ENCODE measurements around the gene POLR2J2.
"Not testable (repeated sequence)": the region's sequence is repeated elsewhere in the genome, so short reads cannot be mapped to it uniquely, and the experiment has no call there.

POLR2J2 gene

GRCh38 chr7:102694008-102694407 lies 22.5 kb upstream of the POLR2J2 start:
- not testable (repeated sequence) for H3K9ac ChIP-seq (ENCODE audit: low read length); H3K9me3 ChIP-seq (ENCODE audit: control insufficient read depth, low read depth, low read length); H3K36me3 ChIP-seq (ENCODE audit: control insufficient read depth, low read depth, low read length); H3K4me1 ChIP-seq (ENCODE audit: control insufficient read depth, low read depth, low read length); H3K4me3 ChIP-seq (ENCODE audit: low read length); H3K27ac ChIP-seq (ENCODE audit: low read length); H3K27me3 ChIP-seq (ENCODE audit: control insufficient read depth, insufficient read depth, low read length)

GRCh38 chr7:102690602-102691001 lies 19.1 kb upstream of the POLR2J2 start:
- not testable (repeated sequence) for H3K9ac ChIP-seq (ENCODE audit: low read length); H3K27me3 ChIP-seq (ENCODE audit: control insufficient read depth, insufficient read depth, low read length); H3K4me1 ChIP-seq (ENCODE audit: control insufficient read depth, low read depth, low read length)

GRCh38 chr7:102689436-102690282 lies 18.2 kb upstream of the POLR2J2 start:
- not testable (repeated sequence) for H3K4me1 ChIP-seq (ENCODE audit: control insufficient read depth, low read depth, low read length); H3K36me3 ChIP-seq (ENCODE audit: control insufficient read depth, low read depth, low read length); H3K9ac ChIP-seq (ENCODE audit: low read length); H3K27me3 ChIP-seq (ENCODE audit: control insufficient read depth, insufficient read depth, low read length); H3K4me3 ChIP-seq (ENCODE audit: low read length); H3K9me3 ChIP-seq (ENCODE audit: control insufficient read depth, low read depth, low read length); H3K27ac ChIP-seq (ENCODE audit: low read length)

More at GRCh38 chr7:102690602-102691001, 19.1 kb upstream of the POLR2J2 start:
- H3K9me3 ChIP-seq (ENCODE audit: control insufficient read depth, low read depth, low read length); H3K27ac ChIP-seq (ENCODE audit: low read length); H3K4me3 ChIP-seq (ENCODE audit: low read length); H3K36me3 ChIP-seq (ENCODE audit: control insufficient read depth, low read depth, low read length): not testable (repeated sequence)

GRCh38 chr7:102688299-102689036 lies 17.0 kb upstream of the POLR2J2 start:
- H3K36me3 ChIP-seq (ENCODE audit: control insufficient read depth, low read depth, low read length); H3K4me3 ChIP-seq (ENCODE audit: low read length); H3K4me1 ChIP-seq (ENCODE audit: control insufficient read depth, low read depth, low read length); H3K27ac ChIP-seq (ENCODE audit: low read length); H3K9me3 ChIP-seq (ENCODE audit: control insufficient read depth, low read depth, low read length); H3K9ac ChIP-seq (ENCODE audit: low read length); H3K27me3 ChIP-seq (ENCODE audit: control insufficient read depth, insufficient read depth, low read length): not testable (repeated sequence)

- not testable (repeated sequence) for H3K36me3 ChIP-seq (ENCODE audit: control insufficient read depth, low read depth, low read length); H3K4me1 ChIP-seq (ENCODE audit: control insufficient read depth, low read depth, low read length); H3K4me3 ChIP-seq (ENCODE audit: low read length); H3K27me3 ChIP-seq (ENCODE audit: control insufficient read depth, insufficient read depth, low read length); H3K27ac ChIP-seq (ENCODE audit: low read length); H3K9me3 ChIP-seq (ENCODE audit: control insufficient read depth, low read depth, low read length); H3K9ac ChIP-seq (ENCODE audit: low read length)
Measured at GRCh38 chr7:102682560-102682959, 11.1 kb upstream of the POLR2J2 start.

- not testable (repeated sequence) for H3K4me1 ChIP-seq (ENCODE audit: control insufficient read depth, low read depth, low read length); H3K27me3 ChIP-seq (ENCODE audit: control insufficient read depth, insufficient read depth, low read length); H3K9me3 ChIP-seq (ENCODE audit: control insufficient read depth, low read depth, low read length); H3K9ac ChIP-seq (ENCODE audit: low read length); H3K36me3 ChIP-seq (ENCODE audit: control insufficient read depth, low read depth, low read length); H3K4me3 ChIP-seq (ENCODE audit: low read length); H3K27ac ChIP-seq (ENCODE audit: low read length)
Measured at GRCh38 chr7:102680780-102681179, 9.3 kb upstream of the POLR2J2 start.

GRCh38 chr7:102675545-102675944 lies 4.1 kb upstream of the POLR2J2 start:
- H3K27me3 ChIP-seq (ENCODE audit: control insufficient read depth, insufficient read depth, low read length); H3K9ac ChIP-seq (ENCODE audit: low read length); H3K36me3 ChIP-seq (ENCODE audit: control insufficient read depth, low read depth, low read length); H3K4me1 ChIP-seq (ENCODE audit: control insufficient read depth, low read depth, low read length); H3K9me3 ChIP-seq (ENCODE audit: control insufficient read depth, low read depth, low read length); H3K4me3 ChIP-seq (ENCODE audit: low read length); H3K27ac ChIP-seq (ENCODE audit: low read length): not testable (repeated sequence)

GRCh38 chr7:102673447-102674067 lies 2.1 kb upstream of the POLR2J2 start:
- not testable (repeated sequence) for H3K4me3 ChIP-seq (ENCODE audit: low read length); H3K27ac ChIP-seq (ENCODE audit: low read length)

GRCh38 chr7:102671956-102672307 lies 469 bp upstream of the POLR2J2 start:
- H3K27ac ChIP-seq (ENCODE audit: low read length); H3K9me3 ChIP-seq (ENCODE audit: control insufficient read depth, low read depth, low read length); H3K4me1 ChIP-seq (ENCODE audit: control insufficient read depth, low read depth, low read length); H3K4me3 ChIP-seq (ENCODE audit: low read length); H3K36me3 ChIP-seq (ENCODE audit: control insufficient read depth, low read depth, low read length); H3K27me3 ChIP-seq (ENCODE audit: control insufficient read depth, insufficient read depth, low read length); H3K9ac ChIP-seq (ENCODE audit: low read length): not testable (repeated sequence)

More at GRCh38 chr7:102673447-102674067, 2.1 kb upstream of the POLR2J2 start:
- not testable (repeated sequence) for H3K4me1 ChIP-seq (ENCODE audit: control insufficient read depth, low read depth, low read length); H3K9ac ChIP-seq (ENCODE audit: low read length); H3K27me3 ChIP-seq (ENCODE audit: control insufficient read depth, insufficient read depth, low read length); H3K36me3 ChIP-seq (ENCODE audit: control insufficient read depth, low read depth, low read length); H3K9me3 ChIP-seq (ENCODE audit: control insufficient read depth, low read depth, low read length)

- not testable (repeated sequence) for H3K4me3 ChIP-seq (ENCODE audit: low read length); H3K27ac ChIP-seq (ENCODE audit: low read length); H3K9ac ChIP-seq (ENCODE audit: low read length); H3K27me3 ChIP-seq (ENCODE audit: control insufficient read depth, insufficient read depth, low read length); H3K36me3 ChIP-seq (ENCODE audit: control insufficient read depth, low read depth, low read length); H3K4me1 ChIP-seq (ENCODE audit: control insufficient read depth, low read depth, low read length); H3K9me3 ChIP-seq (ENCODE audit: control insufficient read depth, low read depth, low read length)
Measured at GRCh38 chr7:102667523-102667922, 3.9 kb downstream of the POLR2J2 start.

- H3K9me3 ChIP-seq (ENCODE audit: control insufficient read depth, low read depth, low read length); H3K4me3 ChIP-seq (ENCODE audit: low read length); H3K9ac ChIP-seq (ENCODE audit: low read length); H3K27me3 ChIP-seq (ENCODE audit: control insufficient read depth, insufficient read depth, low read length); H3K36me3 ChIP-seq (ENCODE audit: control insufficient read depth, low read depth, low read length); H3K4me1 ChIP-seq (ENCODE audit: control insufficient read depth, low read depth, low read length); H3K27ac ChIP-seq (ENCODE audit: low read length): not testable (repeated sequence)
Measured at GRCh38 chr7:102666850-102667249, 4.6 kb downstream of the POLR2J2 start.

GRCh38 chr7:102664765-102665164 lies 6.7 kb downstream of the POLR2J2 start:
- not testable (repeated sequence) for H3K36me3 ChIP-seq (ENCODE audit: control insufficient read depth, low read depth, low read length); H3K27ac ChIP-seq (ENCODE audit: low read length); H3K4me1 ChIP-seq (ENCODE audit: control insufficient read depth, low read depth, low read length); H3K9ac ChIP-seq (ENCODE audit: low read length); H3K9me3 ChIP-seq (ENCODE audit: control insufficient read depth, low read depth, low read length); H3K27me3 ChIP-seq (ENCODE audit: control insufficient read depth, insufficient read depth, low read length); H3K4me3 ChIP-seq (ENCODE audit: low read length)

All from iPS-18a (cell line).